PFSK-1 (cell line): ENCODE results near the gene ZGPAT.

ENCODE experiments used
- FOXP2 ChIP-seq: optimal IDR thresholded peaks from 2 replicates; pipeline ENCODE3; 2011; ENCODE audit warnings: borderline replicate concordance, control low read depth, inconsistent platforms; ENCODE audit not compliant: insufficient read depth; ENCODE audit errors: extremely low read length, extremely low read depth
- TAF1 ChIP-seq: IDR thresholded peaks from 2 replicates; pipeline ENCODE4 v1.6.1; 2012; ENCODE audit warnings: low read length, control low read depth, borderline replicate concordance; ENCODE audit not compliant: insufficient read depth

GRCh38 chr20:63745424-63745805, 37.6 kb downstream of the ZGPAT start:
- TF ChIP-seq FOXP2 (no peak), TAF1 (no peak)
